Astrocyte of the hippocampus (primary cell): ENCODE data around the gene AAMP.
"Not testable (repeated sequence)": the region's sequence is repeated elsewhere in the genome, so short reads cannot be mapped to it uniquely, and the experiment has no call there.

Source experiments
- DNase-seq: peaks from one replicate; pipeline ENCODE4 v3.0.0; 2011; ENCODE audit warnings: low read depth, low spot score

The AAMP gene

GRCh38 chr2:218274586-218274985 lies 4.6 kb upstream of the AAMP start:
- no peak for DNase-seq

- DNase-seq = no peak
These were observed 3.9 kb upstream of the AAMP start for GRCh38 chr2:218273908-218274249.

- DNase-seq = not testable (repeated sequence)
These were observed 3.4 kb upstream of the AAMP start for GRCh38 chr2:218273214-218273907.

DNA sequence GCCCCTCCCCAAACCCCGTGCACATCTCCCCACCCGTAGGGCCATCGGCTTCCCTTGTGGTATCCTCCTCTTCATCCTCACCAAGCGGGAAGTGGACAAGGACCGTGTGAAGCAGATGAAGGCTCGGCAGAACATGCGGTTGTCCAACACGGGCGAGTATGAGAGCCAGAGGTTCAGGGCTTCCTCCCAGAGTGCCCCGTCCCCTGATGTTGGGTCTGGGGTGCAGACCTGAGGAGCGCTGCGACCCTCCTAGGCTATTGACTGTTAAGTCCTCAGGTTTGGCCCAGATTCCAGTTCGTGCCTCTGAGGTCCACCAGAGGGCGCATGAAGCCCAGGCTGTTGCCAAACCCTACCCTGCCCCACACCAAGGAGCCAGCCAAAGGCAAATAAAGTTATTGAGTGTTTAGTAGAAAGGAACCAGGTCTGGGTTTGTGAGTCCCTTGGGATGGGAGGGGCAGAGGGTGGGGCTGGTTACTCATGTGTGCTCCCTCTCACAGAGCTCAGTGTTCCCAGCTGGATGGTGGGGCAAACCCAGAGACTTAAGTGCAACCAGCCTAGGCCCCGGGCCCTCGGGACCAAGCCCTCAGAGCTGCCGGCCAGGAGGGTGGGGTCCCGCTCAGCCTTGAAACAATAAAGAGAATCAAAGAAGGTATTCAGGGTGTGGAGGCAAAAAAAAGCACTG lies 2.7 kb upstream of the AAMP start:
- peak; percentile 91 for DNase-seq

DNA sequence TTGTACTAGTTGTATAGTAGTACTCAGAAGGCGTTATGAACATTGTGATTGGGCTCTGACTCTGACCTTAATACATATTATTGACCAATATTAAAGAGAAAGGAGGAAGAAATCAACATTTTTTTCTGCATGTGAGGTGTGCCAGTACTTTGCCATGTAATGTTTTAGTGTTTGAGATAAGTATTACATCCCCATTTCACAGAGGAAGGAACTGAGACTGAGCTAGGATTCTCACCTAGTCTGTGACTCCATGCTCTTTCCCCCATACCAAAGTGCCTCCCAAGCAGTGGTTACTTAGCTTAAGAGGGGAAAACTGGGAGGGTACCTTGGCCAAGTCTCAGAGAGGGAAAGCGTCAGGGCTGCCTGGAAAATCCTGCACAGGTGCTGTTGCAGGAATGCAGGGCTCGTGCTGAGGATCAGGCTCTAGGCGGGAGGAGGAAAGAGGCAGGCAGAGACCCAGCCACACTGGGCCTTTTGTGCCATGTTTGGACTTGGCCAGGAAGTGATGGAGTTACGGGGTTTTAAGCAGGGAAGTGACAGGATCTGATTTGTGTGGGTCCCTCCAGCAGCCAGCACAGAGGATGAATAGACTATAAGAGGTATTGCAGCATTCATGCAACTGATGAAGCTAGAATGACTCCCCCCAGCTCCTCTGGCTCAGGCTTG lies 2.1 kb upstream of the AAMP start:
- DNase-seq = no peak

DNA sequence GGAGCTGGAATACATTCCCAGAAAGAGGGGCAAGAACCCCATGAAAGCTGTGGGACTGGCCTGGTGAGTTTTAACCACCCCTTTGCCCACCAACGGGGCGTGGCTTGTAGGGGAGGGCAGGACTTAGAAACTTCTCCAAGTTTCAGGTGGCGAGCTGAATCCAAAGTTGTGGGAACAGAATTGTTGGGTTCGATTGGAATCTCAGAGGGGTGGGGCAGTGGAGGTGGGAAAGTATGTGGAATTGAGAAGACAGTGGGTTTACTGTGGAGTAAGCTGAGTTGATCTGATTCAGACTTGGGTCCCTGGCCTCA lies 1.5 kb upstream of the AAMP start:
- DNase-seq = no peak

DNA sequence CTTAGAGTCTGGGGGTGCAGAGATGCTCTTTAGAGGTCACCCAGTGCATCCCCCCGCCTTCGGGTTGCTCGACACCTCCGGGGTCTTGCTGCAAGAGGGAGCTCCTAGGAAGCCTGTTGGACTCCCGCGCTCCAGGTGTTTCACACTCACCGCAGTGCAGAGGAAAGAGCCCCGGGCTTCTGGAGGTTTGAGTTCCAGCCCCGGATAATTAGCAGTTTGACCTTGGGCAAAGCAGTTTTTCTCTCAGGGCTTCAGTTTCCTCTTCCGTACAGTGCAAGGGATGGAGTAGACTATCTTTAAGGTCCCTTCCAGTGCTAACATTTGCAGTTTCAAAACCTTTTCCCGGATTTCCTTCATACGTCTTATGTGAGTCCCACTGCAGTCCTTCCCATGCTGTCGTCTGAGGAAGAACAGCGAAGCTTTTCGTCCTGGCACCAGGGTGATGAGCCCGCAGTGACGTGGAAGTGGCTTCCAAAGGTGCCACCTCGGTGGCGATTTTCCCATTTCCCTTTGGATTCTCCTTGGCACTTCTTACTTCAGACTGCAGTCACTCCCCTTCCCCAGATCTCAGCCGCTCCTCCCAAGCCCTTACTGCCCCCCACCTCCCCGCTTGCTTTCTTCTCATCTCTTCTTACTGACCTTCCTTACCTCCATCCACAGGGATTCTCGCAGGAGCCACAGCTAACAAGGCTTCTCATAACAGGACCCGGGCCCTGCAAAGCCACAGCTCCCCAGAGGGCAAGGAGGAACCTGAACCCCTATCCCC lies 967 bp upstream of the AAMP start:
- no peak for DNase-seq

- DNase-seq = no peak
These were observed 2.7 kb downstream of the AAMP start for GRCh38 chr2:218267259-218267658.

- no peak for DNase-seq
These were observed 3.5 kb downstream of the AAMP start for GRCh38 chr2:218266316-218266979.

- DNase-seq = no peak
These were observed 4.3 kb downstream of the AAMP start for GRCh38 chr2:218265626-218266025.

- no peak for DNase-seq
These were observed 5.0 kb downstream of the AAMP start for GRCh38 chr2:218264773-218265561.

DNA sequence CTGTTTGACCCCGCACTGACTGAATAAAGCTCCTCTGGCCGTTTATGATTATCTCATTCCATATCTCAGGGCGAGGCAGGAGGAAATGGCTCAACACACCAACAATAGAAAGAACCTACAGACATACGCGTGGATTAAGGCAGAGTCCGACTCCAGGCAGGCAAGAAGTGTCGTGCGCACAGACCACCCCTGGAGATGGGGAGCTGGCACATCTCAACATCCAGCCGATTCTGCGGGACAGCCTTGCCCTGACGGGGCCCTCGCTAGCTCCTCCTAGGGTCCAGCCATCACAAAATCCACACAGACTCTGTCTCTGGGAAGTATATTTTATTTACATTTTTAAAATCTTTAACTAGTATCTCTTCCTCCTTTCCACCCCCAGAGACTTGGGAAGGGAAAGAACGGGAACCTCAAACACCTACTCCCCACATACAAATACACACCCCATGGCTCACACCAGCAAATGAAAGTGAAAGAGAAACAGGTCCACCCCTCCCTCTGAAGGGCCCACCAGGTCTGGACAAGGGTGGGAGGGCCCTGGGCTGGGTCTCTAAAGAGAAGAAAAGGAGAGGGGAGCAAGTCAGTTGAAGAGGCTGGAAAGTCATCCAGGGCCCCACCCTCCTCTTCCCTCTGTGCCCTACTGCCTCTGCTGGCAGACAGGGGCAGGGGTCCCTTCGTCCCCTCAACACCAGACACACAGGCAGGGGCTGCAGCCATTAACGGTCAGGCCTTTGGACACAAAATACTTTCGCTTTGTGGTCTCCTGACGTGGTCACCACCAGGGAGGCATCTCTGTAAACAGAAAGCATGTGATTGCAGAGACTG lies 5.9 kb downstream of the AAMP start:
- no peak for DNase-seq

DNA sequence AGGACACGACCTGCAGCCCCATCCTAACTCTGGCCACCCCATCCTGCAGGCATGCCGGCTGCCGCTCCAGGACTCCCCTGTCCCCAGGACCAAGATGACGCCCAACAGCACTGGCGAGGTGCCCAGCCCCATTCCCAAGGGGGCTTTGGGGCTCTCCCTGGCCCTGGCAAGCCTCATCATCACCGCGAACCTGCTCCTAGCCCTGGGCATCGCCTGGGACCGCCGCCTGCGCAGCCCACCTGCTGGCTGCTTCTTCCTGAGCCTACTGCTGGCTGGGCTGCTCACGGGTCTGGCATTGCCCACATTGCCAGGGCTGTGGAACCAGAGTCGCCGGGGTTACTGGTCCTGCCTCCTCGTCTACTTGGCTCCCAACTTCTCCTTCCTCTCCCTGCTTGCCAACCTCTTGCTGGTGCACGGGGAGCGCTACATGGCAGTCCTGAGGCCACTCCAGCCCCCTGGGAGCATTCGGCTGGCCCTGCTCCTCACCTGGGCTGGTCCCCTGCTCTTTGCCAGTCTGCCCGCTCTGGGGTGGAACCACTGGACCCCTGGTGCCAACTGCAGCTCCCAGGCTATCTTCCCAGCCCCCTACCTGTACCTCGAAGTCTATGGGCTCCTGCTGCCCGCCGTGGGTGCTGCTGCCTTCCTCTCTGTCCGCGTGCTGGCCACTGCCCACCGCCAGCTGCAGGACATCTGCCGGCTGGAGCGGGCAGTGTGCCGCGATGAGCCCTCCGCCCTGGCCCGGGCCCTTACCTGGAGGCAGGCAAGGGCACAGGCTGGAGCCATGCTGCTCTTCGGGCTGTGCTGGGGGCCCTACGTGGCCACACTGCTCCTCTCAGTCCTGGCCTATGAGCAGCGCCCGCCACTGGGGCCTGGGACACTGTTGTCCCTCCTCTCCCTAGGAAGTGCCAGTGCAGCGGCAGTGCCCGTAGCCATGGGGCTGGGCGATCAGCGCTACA lies 7.0 kb downstream of the AAMP start:
- no peak for DNase-seq

- DNase-seq = no peak
These were observed 7.7 kb downstream of the AAMP start for GRCh38 chr2:218262237-218262600.

- no peak for DNase-seq
These were observed 8.3 kb downstream of the AAMP start for GRCh38 chr2:218261423-218262236.

GRCh38 chr2:218260742-218261422 lies 9.1 kb downstream of the AAMP start, which contains the start of gene GPBAR1:
GPBAR1 (plus strand) TSS chr2:218261015; CDS start chr2:218262725, 1,710 bp downstream.
- DNase-seq = peak; percentile 36

DNA sequence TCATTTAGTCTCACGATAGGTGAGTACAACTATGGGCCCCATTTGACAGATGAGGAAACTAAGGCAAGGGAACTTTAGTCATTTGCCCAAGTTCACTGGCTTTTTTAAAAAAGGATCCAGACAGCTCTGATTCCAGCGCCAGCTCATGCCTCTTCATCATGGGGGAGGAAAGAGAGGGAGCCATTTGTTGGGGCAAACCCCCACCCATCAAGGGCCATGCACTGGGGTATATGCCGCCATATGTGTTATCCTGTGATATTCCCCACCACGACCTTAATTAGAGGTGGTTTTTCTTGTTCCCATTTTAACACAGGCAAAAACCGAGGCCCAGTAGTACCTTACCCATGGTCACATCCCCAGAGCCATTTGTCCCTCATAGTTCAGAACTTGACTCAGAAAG lies 9.8 kb downstream of the AAMP start:
- no peak for DNase-seq
